GM23338 (cell line): ENCODE results near the gene CTBP2. TPM values are rescaled to one million over a fixed set of nuclear protein-coding genes. Genes with fewer than 3 reads are reported as not detected.

ENCODE experiments used
- ATAC-seq: fragments of 200-7000 bp; cut with Tn5 transposase; 3 replicates; pipeline ENCODE4 v1.9.1; 2020
- DNase-seq: peaks from one replicate; pipeline ENCODE4 v3.0.0-alpha.2; 2015; ENCODE audit warnings: low spot score
- H2AFZ ChIP-seq: fragments of 200-600 bp; sonication (generic); 2 replicates; pipeline ENCODE4 v1.8.0; 2016; ENCODE audit warnings: antibody characterized with exemption, mild to moderate bottlenecking, moderate library complexity
- H3F3A ChIP-seq: fragments of 200-600 bp; sonication (generic); replicated peaks from 2 replicates; pipeline ENCODE4 v1.8.0; 2017; ENCODE audit warnings: antibody characterized with exemption, mixed run types, low read depth
- H3K27ac ChIP-seq: fragments of 200-600 bp; sonication (generic); 2 replicates; pipeline ENCODE4 v1.6.1; 2016; ENCODE audit warnings: low read depth
- H3K27me3 ChIP-seq: fragments of 200-600 bp; sonication (generic); 2 replicates; pipeline ENCODE4 v1.8.0; 2016; ENCODE audit warnings: mild to moderate bottlenecking, mixed run types, moderate library complexity; ENCODE audit not compliant: insufficient read depth
- H3K36me3 ChIP-seq: fragments of 200-600 bp; sonication (generic); 2 replicates; pipeline ENCODE4 v1.8.0; 2016; ENCODE audit warnings: mild to moderate bottlenecking; ENCODE audit not compliant: insufficient read depth
- H3K4me1 ChIP-seq: fragments of 200-600 bp; sonication (generic); 2 replicates; pipeline ENCODE4 v1.8.0; 2016; ENCODE audit warnings: mild to moderate bottlenecking, moderate library complexity; ENCODE audit not compliant: insufficient read depth
- H3K4me2 ChIP-seq: fragments of 200-600 bp; sonication (generic); 2 replicates; pipeline ENCODE4 v1.7.1; 2017; ENCODE audit warnings: mixed run types
- H3K4me3 ChIP-seq: fragments of 200-600 bp; sonication (generic); 2 replicates; pipeline ENCODE4 v1.6.1; 2016; ENCODE audit warnings: mixed run types
- H3K79me2 ChIP-seq: fragments of 200-600 bp; sonication (generic); replicated peaks from 2 replicates; pipeline ENCODE4 v1.8.0; 2017; ENCODE audit warnings: mild to moderate bottlenecking; ENCODE audit not compliant: insufficient read depth
- H3K9me2 ChIP-seq: fragments of 200-600 bp; sonication (generic); 2 replicates; pipeline ENCODE4 v1.8.0; 2017; ENCODE audit not compliant: insufficient read depth
- H4K20me1 ChIP-seq: fragments of 200-600 bp; sonication (generic); replicated peaks from 2 replicates; pipeline ENCODE4 v1.8.0; 2017; ENCODE audit warnings: mild to moderate bottlenecking; ENCODE audit not compliant: insufficient read depth
- H3K27ac Mint-ChIP-seq: 2 replicates; pipeline ENCODE4 v1.8.0; 2020; ENCODE audit warnings: inconsistent platforms, mild to moderate bottlenecking, moderate library complexity, mixed read lengths
- H3K27me3 Mint-ChIP-seq: 3 replicates; pipeline ENCODE4 v1.8.0; 2022; ENCODE audit warnings: low read depth, mild to moderate bottlenecking, moderate library complexity, mixed read lengths, inconsistent platforms; ENCODE audit not compliant: insufficient read depth, poor library complexity
- H3K36me3 Mint-ChIP-seq: 3 replicates; pipeline ENCODE4 v1.8.0; 2021; ENCODE audit warnings: low read depth, mild to moderate bottlenecking, inconsistent platforms, moderate library complexity, mixed read lengths
- H3K4me1 Mint-ChIP-seq: 3 replicates; pipeline ENCODE4 v1.8.0; 2020; ENCODE audit warnings: mild to moderate bottlenecking, inconsistent platforms, mixed read lengths
- H3K4me3 Mint-ChIP-seq: 3 replicates; pipeline ENCODE4 v1.8.0; 2021; ENCODE audit warnings: moderate library complexity, mild to moderate bottlenecking, inconsistent platforms, mixed read lengths
- H3K9me3 Mint-ChIP-seq: 3 replicates; pipeline ENCODE4 v1.8.0; 2020; ENCODE audit warnings: moderate library complexity, mild to moderate bottlenecking, inconsistent platforms, mixed read lengths
- CREB1 ChIP-seq: fragments of 250-450 bp; sonication (Bioruptor Pico); IDR thresholded peaks from 2 replicates; pipeline ENCODE4 v1.5.0; 2020; ENCODE audit warnings: low read depth, mild to moderate bottlenecking, moderate library complexity
- CTCF ChIP-seq, 2 experiments: fragments of 200-600 bp in 1 of 2; sonication (generic) in 1 of 2; conservative IDR thresholded peaks; 2 replicates each; pipeline versions ENCODE4 v1.5.1 to v1.6.1; 2016 to 2017; ENCODE audit warnings: antibody characterized with exemption in 2 of 2, low read depth in 2 of 2, mild to moderate bottlenecking in 2 of 2, moderate library complexity in 1 of 2
- ETS1 ChIP-seq: IDR thresholded peaks from 2 replicates; pipeline ENCODE4 v1.6.1; 2016; ENCODE audit warnings: antibody characterized with exemption
- EZH2 ChIP-seq: fragments of 200-600 bp; sonication (generic); IDR thresholded peaks from one replicate; pipeline ENCODE4 v1.8.0; 2017; ENCODE audit warnings: antibody characterized with exemption, mild to moderate bottlenecking, low read depth; ENCODE audit not compliant: unreplicated experiment
- EZH2phosphoT487 ChIP-seq: fragments of 200-600 bp; sonication (generic); IDR thresholded peaks from one replicate; pipeline ENCODE4 v1.8.1; 2018; ENCODE audit warnings: antibody characterized with exemption; ENCODE audit not compliant: unreplicated experiment
- JUNB ChIP-seq: IDR thresholded peaks from one replicate; pipeline ENCODE4 v1.6.1; 2016; ENCODE audit warnings: antibody characterized with exemption; ENCODE audit not compliant: unreplicated experiment
- NANOG ChIP-seq: IDR thresholded peaks from 2 replicates; pipeline ENCODE4 v1.6.1; 2016; ENCODE audit warnings: antibody characterized with exemption, borderline replicate concordance
- POLR2AphosphoS5 ChIP-seq: IDR thresholded peaks from 2 replicates; pipeline ENCODE4 v1.6.1; 2016; ENCODE audit warnings: antibody characterized with exemption, low read depth
- STAT1 ChIP-seq: IDR thresholded peaks from one replicate; pipeline ENCODE4 v1.6.1; 2016; ENCODE audit warnings: antibody characterized with exemption; ENCODE audit not compliant: unreplicated experiment
- ZNF114 ChIP-seq: fragments of 250-450 bp; sonication (Bioruptor Pico); IDR thresholded peaks from 2 replicates; pipeline ENCODE4 v1.5.0; 2020; ENCODE audit warnings: mild to moderate bottlenecking, moderate library complexity
- ZNF331 ChIP-seq: fragments of 250-450 bp; sonication (Bioruptor Pico); IDR thresholded peaks from 2 replicates; pipeline ENCODE4 v1.5.0; 2020; ENCODE audit warnings: low read depth, mild to moderate bottlenecking, moderate library complexity
- polyA plus RNA-seq: library from polyadenylated mRNA; unstranded; fragments of >200 nt; fragmentation: Nextera tagmentation; extraction: Ambion mirVana; gene quantifications from 2 replicates; pipeline ENCODE4 v1.2.1, GENCODE V29; 2016
- total RNA-seq: library from RNA; depleted of rRNA; stranded (reverse); fragments of >200 nt; shearing (Covaris generic); gene quantifications from 2 replicates; pipeline ENCODE4 v1.2.3, GENCODE V29; 2014
- TF ChIP-seq, protein P1 (sequence below): fragments of 250-450 bp; sonication (Bioruptor Pico); IDR thresholded peaks from 2 replicates; pipeline ENCODE4 v1.5.0; 2020; ENCODE audit warnings: mild to moderate bottlenecking, moderate library complexity
- TF ChIP-seq, protein P2 (sequence below): IDR thresholded peaks from one replicate; pipeline ENCODE4 v1.6.1; 2018; ENCODE audit warnings: antibody characterized with exemption; ENCODE audit not compliant: unreplicated experiment

Gene CTBP2
- total and polyA plus RNA-seq, 2 experiments from 2014 or later = 133 to 265 TPM

- Histone ChIP-seq H3K4me2 (no peak overlapping the region), H4K20me1 (peaks cover 92% of the 10 kb centered on the region)
Measured at GRCh38 chr10:125095776-125096175, 64.6 kb downstream of the CTBP2 start.

More at GRCh38 chr10:125095776-125096175, 64.6 kb downstream of the CTBP2 start:
- ATAC-seq (no peak), DNase-seq (no peak)
- no peak overlapping the region for H3K4me3 ChIP-seq
- H3K27ac Mint-ChIP-seq = peak overlapping the region; percentile 77
- H3K4me1 Mint-ChIP-seq = peaks cover 89% of the 10 kb centered on the region
- H3K36me3 Mint-ChIP-seq = peaks cover 62% of the 10 kb centered on the region
- TF ChIP-seq, protein P1, sequence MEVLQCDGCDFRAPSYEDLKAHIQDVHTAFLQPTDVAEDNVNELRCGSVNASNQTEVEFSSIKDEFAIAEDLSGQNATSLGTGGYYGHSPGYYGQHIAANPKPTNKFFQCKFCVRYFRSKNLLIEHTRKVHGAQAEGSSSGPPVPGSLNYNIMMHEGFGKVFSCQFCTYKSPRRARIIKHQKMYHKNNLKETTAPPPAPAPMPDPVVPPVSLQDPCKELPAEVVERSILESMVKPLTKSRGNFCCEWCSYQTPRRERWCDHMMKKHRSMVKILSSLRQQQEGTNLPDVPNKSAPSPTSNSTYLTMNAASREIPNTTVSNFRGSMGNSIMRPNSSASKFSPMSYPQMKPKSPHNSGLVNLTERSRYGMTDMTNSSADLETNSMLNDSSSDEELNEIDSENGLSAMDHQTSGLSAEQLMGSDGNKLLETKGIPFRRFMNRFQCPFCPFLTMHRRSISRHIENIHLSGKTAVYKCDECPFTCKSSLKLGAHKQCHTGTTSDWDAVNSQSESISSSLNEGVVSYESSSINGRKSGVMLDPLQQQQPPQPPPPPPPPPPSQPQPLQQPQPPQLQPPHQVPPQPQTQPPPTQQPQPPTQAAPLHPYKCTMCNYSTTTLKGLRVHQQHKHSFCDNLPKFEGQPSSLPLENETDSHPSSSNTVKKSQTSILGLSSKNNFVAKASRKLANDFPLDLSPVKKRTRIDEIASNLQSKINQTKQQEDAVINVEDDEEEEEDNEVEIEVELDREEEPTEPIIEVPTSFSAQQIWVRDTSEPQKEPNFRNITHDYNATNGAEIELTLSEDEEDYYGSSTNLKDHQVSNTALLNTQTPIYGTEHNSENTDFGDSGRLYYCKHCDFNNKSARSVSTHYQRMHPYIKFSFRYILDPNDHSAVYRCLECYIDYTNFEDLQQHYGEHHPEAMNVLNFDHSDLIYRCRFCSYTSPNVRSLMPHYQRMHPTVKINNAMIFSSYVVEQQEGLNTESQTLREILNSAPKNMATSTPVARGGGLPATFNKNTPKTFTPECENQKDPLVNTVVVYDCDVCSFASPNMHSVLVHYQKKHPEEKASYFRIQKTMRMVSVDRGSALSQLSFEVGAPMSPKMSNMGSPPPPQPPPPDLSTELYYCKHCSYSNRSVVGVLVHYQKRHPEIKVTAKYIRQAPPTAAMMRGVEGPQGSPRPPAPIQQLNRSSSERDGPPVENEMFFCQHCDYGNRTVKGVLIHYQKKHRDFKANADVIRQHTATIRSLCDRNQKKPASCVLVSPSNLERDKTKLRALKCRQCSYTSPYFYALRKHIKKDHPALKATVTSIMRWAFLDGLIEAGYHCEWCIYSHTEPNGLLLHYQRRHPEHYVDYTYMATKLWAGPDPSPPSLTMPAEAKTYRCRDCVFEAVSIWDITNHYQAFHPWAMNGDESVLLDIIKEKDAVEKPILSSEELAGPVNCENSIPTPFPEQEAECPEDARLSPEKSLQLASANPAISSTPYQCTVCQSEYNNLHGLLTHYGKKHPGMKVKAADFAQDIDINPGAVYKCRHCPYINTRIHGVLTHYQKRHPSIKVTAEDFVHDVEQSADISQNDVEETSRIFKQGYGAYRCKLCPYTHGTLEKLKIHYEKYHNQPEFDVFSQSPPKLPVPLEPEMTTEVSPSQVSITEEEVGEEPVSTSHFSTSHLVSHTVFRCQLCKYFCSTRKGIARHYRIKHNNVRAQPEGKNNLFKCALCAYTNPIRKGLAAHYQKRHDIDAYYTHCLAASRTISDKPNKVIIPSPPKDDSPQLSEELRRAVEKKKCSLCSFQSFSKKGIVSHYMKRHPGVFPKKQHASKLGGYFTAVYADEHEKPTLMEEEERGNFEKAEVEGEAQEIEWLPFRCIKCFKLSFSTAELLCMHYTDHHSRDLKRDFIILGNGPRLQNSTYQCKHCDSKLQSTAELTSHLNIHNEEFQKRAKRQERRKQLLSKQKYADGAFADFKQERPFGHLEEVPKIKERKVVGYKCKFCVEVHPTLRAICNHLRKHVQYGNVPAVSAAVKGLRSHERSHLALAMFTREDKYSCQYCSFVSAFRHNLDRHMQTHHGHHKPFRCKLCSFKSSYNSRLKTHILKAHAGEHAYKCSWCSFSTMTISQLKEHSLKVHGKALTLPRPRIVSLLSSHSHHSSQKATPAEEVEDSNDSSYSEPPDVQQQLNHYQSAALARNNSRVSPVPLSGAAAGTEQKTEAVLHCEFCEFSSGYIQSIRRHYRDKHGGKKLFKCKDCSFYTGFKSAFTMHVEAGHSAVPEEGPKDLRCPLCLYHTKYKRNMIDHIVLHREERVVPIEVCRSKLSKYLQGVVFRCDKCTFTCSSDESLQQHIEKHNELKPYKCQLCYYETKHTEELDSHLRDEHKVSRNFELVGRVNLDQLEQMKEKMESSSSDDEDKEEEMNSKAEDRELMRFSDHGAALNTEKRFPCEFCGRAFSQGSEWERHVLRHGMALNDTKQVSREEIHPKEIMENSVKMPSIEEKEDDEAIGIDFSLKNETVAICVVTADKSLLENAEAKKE (CRISPR knock-in tag) = no peak
- TF ChIP-seq CREB1 (CRISPR knock-in tag) = no peak
- no peak for TF ChIP-seq CTCF (conservative IDR thresholded peaks at IDR 0.05; ENCODE audit: low read depth in 2 of 2)
- TF ChIP-seq NANOG = no peak
- TF ChIP-seq EZH2 = no peak
- TF ChIP-seq ETS1 = no peak
- TF ChIP-seq, protein P2, sequence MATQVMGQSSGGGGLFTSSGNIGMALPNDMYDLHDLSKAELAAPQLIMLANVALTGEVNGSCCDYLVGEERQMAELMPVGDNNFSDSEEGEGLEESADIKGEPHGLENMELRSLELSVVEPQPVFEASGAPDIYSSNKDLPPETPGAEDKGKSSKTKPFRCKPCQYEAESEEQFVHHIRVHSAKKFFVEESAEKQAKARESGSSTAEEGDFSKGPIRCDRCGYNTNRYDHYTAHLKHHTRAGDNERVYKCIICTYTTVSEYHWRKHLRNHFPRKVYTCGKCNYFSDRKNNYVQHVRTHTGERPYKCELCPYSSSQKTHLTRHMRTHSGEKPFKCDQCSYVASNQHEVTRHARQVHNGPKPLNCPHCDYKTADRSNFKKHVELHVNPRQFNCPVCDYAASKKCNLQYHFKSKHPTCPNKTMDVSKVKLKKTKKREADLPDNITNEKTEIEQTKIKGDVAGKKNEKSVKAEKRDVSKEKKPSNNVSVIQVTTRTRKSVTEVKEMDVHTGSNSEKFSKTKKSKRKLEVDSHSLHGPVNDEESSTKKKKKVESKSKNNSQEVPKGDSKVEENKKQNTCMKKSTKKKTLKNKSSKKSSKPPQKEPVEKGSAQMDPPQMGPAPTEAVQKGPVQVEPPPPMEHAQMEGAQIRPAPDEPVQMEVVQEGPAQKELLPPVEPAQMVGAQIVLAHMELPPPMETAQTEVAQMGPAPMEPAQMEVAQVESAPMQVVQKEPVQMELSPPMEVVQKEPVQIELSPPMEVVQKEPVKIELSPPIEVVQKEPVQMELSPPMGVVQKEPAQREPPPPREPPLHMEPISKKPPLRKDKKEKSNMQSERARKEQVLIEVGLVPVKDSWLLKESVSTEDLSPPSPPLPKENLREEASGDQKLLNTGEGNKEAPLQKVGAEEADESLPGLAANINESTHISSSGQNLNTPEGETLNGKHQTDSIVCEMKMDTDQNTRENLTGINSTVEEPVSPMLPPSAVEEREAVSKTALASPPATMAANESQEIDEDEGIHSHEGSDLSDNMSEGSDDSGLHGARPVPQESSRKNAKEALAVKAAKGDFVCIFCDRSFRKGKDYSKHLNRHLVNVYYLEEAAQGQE = no peak
- TF ChIP-seq ZNF114 (CRISPR knock-in tag) = no peak
- no peak for TF ChIP-seq STAT1
- no peak for TF ChIP-seq EZH2phosphoT487
- TF ChIP-seq ZNF331 = no peak
- TF ChIP-seq JUNB = no peak
- no peak; the same call in 1 of the 2 replicates for TF ChIP-seq POLR2AphosphoS5
- H3K9me3 Mint-ChIP-seq = no peaks in the 10 kb centered on the region
- no peaks in the 10 kb centered on the region for H3K27me3 ChIP-seq
- H3K79me2 ChIP-seq = peaks cover 100% of the 10 kb centered on the region
- no peak overlapping the region for H3K27ac ChIP-seq
- H3K4me1 ChIP-seq = peaks cover 64% of the 10 kb centered on the region
- no peak overlapping the region for H2AFZ ChIP-seq
- peaks cover 20% of the 10 kb centered on the region for H3K27me3 Mint-ChIP-seq
- no peaks in the 10 kb centered on the region for H3K9me2 ChIP-seq
- H3F3A ChIP-seq = no peaks in the 10 kb centered on the region
- H3K4me3 Mint-ChIP-seq = no peak overlapping the region
- H3K36me3 ChIP-seq = 0 out of 2 replicates have a peak, but pooled peaks cover 5% of the 10 kb centered on the region
